IPS-18a (cell line): ENCODE results near the gene BBS9.
"Not testable (repeated sequence)": the region's sequence is repeated elsewhere in the genome, so short reads cannot be mapped to it uniquely, and the experiment has no call there.

ENCODE experiments used
- H3K27ac ChIP-seq: one replicate; pipeline ENCODE4 v1.5.1; 2013; ENCODE audit warnings: low read length
- H3K27me3 ChIP-seq: one replicate; pipeline ENCODE4 v1.6.1; 2013; ENCODE audit warnings: mild to moderate bottlenecking, low read length; ENCODE audit not compliant: control insufficient read depth, insufficient read depth
- H3K36me3 ChIP-seq: one replicate; pipeline ENCODE4 v1.6.1; 2013; ENCODE audit warnings: low read depth, low read length; ENCODE audit not compliant: control insufficient read depth
- H3K4me1 ChIP-seq: one replicate; pipeline ENCODE4 v1.6.1; 2013; ENCODE audit warnings: low read depth, low read length; ENCODE audit not compliant: control insufficient read depth
- H3K4me3 ChIP-seq: one replicate; pipeline ENCODE4 v1.5.1; 2013; ENCODE audit warnings: low read length
- H3K9ac ChIP-seq: one replicate; pipeline ENCODE4 v1.6.1; 2013; ENCODE audit warnings: mild to moderate bottlenecking, low read length, moderate library complexity
- H3K9me3 ChIP-seq: one replicate; pipeline ENCODE4 v1.6.1; 2013; ENCODE audit warnings: low read depth, low read length; ENCODE audit not compliant: control insufficient read depth

BBS9 gene

GRCh38 chr7:33128990-33129805, at the start of gene BBS9:
BBS9 (plus strand) TSS chr7:33129564; CDS start chr7:33146253, 16,689 bp downstream.
- Histone ChIP-seq H3K9ac (peak within 1 kb of the TSS; percentile 50), H3K4me3 (peak within 1 kb of the TSS; percentile 73), H3K4me1 (peaks cover 7% of the 10 kb centered on the region), H3K27ac (no peak within 1 kb of the TSS), H3K9me3 (no peaks in the 10 kb centered on the region), H3K36me3 (no peaks in the 10 kb centered on the region), H3K27me3 (no peaks in the 10 kb centered on the region)

- Histone ChIP-seq H3K9me3 (no peaks in the 10 kb centered on the region), H3K4me1 (peaks cover 27% of the 10 kb centered on the region), H3K27me3 (no peaks in the 10 kb centered on the region), H3K9ac (no peak overlapping the region), H3K4me3 (no peak overlapping the region), H3K36me3 (no peaks in the 10 kb centered on the region), H3K27ac (no peak overlapping the region)
These were observed 49.3 kb upstream of the BBS9 start for GRCh38 chr7:33079763-33080690.

- H3K4me1 ChIP-seq = no peaks in the 10 kb centered on the region
- no peak overlapping the region for H3K4me3 ChIP-seq
These were observed 42.0 kb upstream of the BBS9 start for GRCh38 chr7:33087356-33087755.

GRCh38 chr7:33087858-33088257, 41.5 kb upstream of the BBS9 start:
- Histone ChIP-seq H3K9ac (no peak overlapping the region), H3K4me3 (no peak overlapping the region), H3K36me3 (no peaks in the 10 kb centered on the region), H3K4me1 (no peaks in the 10 kb centered on the region), H3K27me3 (no peaks in the 10 kb centered on the region), H3K27ac (no peak overlapping the region), H3K9me3 (no peaks in the 10 kb centered on the region)

More at GRCh38 chr7:33087356-33087755, 42.0 kb upstream of the BBS9 start:
- Histone ChIP-seq H3K27me3 (no peaks in the 10 kb centered on the region), H3K36me3 (no peaks in the 10 kb centered on the region), H3K9ac (no peak overlapping the region), H3K9me3 (no peaks in the 10 kb centered on the region), H3K27ac (no peak overlapping the region)

GRCh38 chr7:33089142-33089541, 40.2 kb upstream of the BBS9 start:
- Histone ChIP-seq H3K4me3 (no peak overlapping the region), H3K9me3 (no peaks in the 10 kb centered on the region), H3K9ac (no peak overlapping the region), H3K4me1 (no peaks in the 10 kb centered on the region), H3K27me3 (no peaks in the 10 kb centered on the region), H3K36me3 (peaks cover 4% of the 10 kb centered on the region), H3K27ac (no peak overlapping the region)

GRCh38 chr7:33091111-33091531, 38.2 kb upstream of the BBS9 start:
- Histone ChIP-seq H3K27me3 (no peaks in the 10 kb centered on the region), H3K9ac (no peak overlapping the region), H3K36me3 (peaks cover 17% of the 10 kb centered on the region)

GRCh38 chr7:33091641-33092191, 37.6 kb upstream of the BBS9 start:
- Histone ChIP-seq H3K4me3 (no peak overlapping the region), H3K4me1 (no peaks in the 10 kb centered on the region), H3K9ac (no peak overlapping the region), H3K27me3 (no peaks in the 10 kb centered on the region), H3K9me3 (no peaks in the 10 kb centered on the region), H3K36me3 (peaks cover 23% of the 10 kb centered on the region), H3K27ac (no peak overlapping the region)

More at GRCh38 chr7:33091111-33091531, 38.2 kb upstream of the BBS9 start:
- no peaks in the 10 kb centered on the region for H3K9me3 ChIP-seq
- no peaks in the 10 kb centered on the region for H3K4me1 ChIP-seq
- H3K27ac ChIP-seq = no peak overlapping the region
- no peak overlapping the region for H3K4me3 ChIP-seq

- Histone ChIP-seq H3K27me3 (no peaks in the 10 kb centered on the region), H3K36me3 (peaks cover 34% of the 10 kb centered on the region), H3K27ac (no peak overlapping the region), H3K4me3 (no peak overlapping the region), H3K4me1 (no peaks in the 10 kb centered on the region), H3K9ac (no peak overlapping the region), H3K9me3 (no peaks in the 10 kb centered on the region)
These were observed 36.1 kb upstream of the BBS9 start for GRCh38 chr7:33093266-33093665.

GRCh38 chr7:33094745-33095275, 34.6 kb upstream of the BBS9 start:
- not testable (repeated sequence) for H3K4me3 ChIP-seq, H3K9me3 ChIP-seq, H3K9ac ChIP-seq, H3K4me1 ChIP-seq, H3K27ac ChIP-seq, H3K27me3 ChIP-seq
- H3K36me3 ChIP-seq = peaks cover 47% of the 10 kb centered on the region

GRCh38 chr7:33099154-33099940, 30.0 kb upstream of the BBS9 start:
- peaks cover 56% of the 10 kb centered on the region for H3K36me3 ChIP-seq
- H3K9me3 ChIP-seq = no peaks in the 10 kb centered on the region
- no peaks in the 10 kb centered on the region for H3K27me3 ChIP-seq
- no peak overlapping the region for H3K27ac ChIP-seq
- H3K4me3 ChIP-seq = no peak overlapping the region
- H3K9ac ChIP-seq = no peak overlapping the region
- no peaks in the 10 kb centered on the region for H3K4me1 ChIP-seq
